HepG2 (cell line): ENCODE data around the gene PTPN22.

Experiments used
- CERS6 ChIP-seq: sonication (generic); formaldehyde crosslinking; IDR thresholded peaks from 2 replicates; pipeline ENCODE4 v1.5.0; 2020; ENCODE audit warnings: missing genetic modification reagents
- ETV5 ChIP-seq: IDR thresholded peaks from 2 replicates; pipeline ENCODE4 v1.6.1; 2018; ENCODE audit warnings: missing biosample characterization, missing genetic modification reagents, inconsistent platforms, borderline replicate concordance
- ZNF274 ChIP-seq: sonication (generic); formaldehyde crosslinking; IDR thresholded peaks from 2 replicates; pipeline ENCODE4 v1.5.1; 2020; ENCODE audit warnings: mild to moderate bottlenecking, missing genetic modification reagents
- ZSCAN25 ChIP-seq: sonication (generic); formaldehyde crosslinking; IDR thresholded peaks from 2 replicates; pipeline ENCODE4 v1.8.0; 2022; ENCODE audit warnings: mild to moderate bottlenecking, missing genetic modification reagents
- TF ChIP-seq, protein P1 (sequence below): IDR thresholded peaks from 2 replicates; pipeline ENCODE4 v1.6.1; 2012; ENCODE audit warnings: inconsistent platforms

GRCh38 chr1:113857776-113858175, 13.7 kb downstream of the PTPN22 start:
- TF ChIP-seq ZSCAN25 (CRISPR knock-in tag) (no peak), ZNF274 (no peak), ETV5 (CRISPR knock-in tag) (no peak), CERS6 (CRISPR knock-in tag) (no peak)
- TF ChIP-seq, protein P1, sequence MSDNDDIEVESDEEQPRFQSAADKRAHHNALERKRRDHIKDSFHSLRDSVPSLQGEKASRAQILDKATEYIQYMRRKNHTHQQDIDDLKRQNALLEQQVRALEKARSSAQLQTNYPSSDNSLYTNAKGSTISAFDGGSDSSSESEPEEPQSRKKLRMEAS = no peak
